HG03342 (cell line): ENCODE data around the gene DDX41.
"Not testable (repeated sequence)": the region's sequence is repeated elsewhere in the genome, so short reads cannot be mapped to it uniquely, and the experiment has no call there.

Source experiments
- ATAC-seq: cut with Tn5 transposase; IDR thresholded peaks from one replicate; pipeline ENCODE4 v1.9.1; 2021; ENCODE audit warnings: mild to moderate bottlenecking, moderate library complexity; ENCODE audit not compliant: unreplicated experiment

DDX41 gene

GRCh38 chr5:177487144-177487543, 29.6 kb downstream of the DDX41 start:
- no peak for ATAC-seq

GRCh38 chr5:177486256-177486655, 30.5 kb downstream of the DDX41 start:
- ATAC-seq: no peak

- ATAC-seq: not testable (repeated sequence)
Measured at GRCh38 chr5:177485753-177486152, 31.0 kb downstream of the DDX41 start.

GRCh38 chr5:177484902-177485549, 31.7 kb downstream of the DDX41 start:
- ATAC-seq: no peak

- no peak for ATAC-seq
Measured at GRCh38 chr5:177483994-177484901, 32.5 kb downstream of the DDX41 start.

GRCh38 chr5:177483042-177483441, 33.7 kb downstream of the DDX41 start:
- ATAC-seq: no peak

- ATAC-seq: no peak
Measured at GRCh38 chr5:177482359-177482795, 34.4 kb downstream of the DDX41 start.

GRCh38 chr5:177479774-177480173, 37.0 kb downstream of the DDX41 start:
- ATAC-seq: no peak

GRCh38 chr5:177478711-177479646, 37.8 kb downstream of the DDX41 start:
- no peak for ATAC-seq

GRCh38 chr5:177477701-177478477, 38.9 kb downstream of the DDX41 start:
- no peak for ATAC-seq

GRCh38 chr5:177476531-177477233, 40.1 kb downstream of the DDX41 start:
- no peak for ATAC-seq

GRCh38 chr5:177475563-177476427, 41.0 kb downstream of the DDX41 start:
- no peak for ATAC-seq

GRCh38 chr5:177474846-177475562, 41.8 kb downstream of the DDX41 start:
- ATAC-seq: no peak

GRCh38 chr5:177474002-177474476, 42.7 kb downstream of the DDX41 start:
- ATAC-seq: no peak

- ATAC-seq: peak; percentile 24
Measured at GRCh38 chr5:177473443-177474001, 43.2 kb downstream of the DDX41 start, which contains the start of gene DBN1. DBN1 (minus strand) TSS chr5:177473634; CDS start chr5:177473521, 113 bp downstream.

GRCh38 chr5:177472460-177473442, 44.0 kb downstream of the DDX41 start:
- ATAC-seq: peak; percentile 41
